Stromal cell of bone marrow (primary cell): ENCODE results near the gene UBE2H.
A peak's percentile ranks its signal among the peaks of the same experiment; 100 is the strongest.
"Not testable (repeated sequence)": the region's sequence is repeated elsewhere in the genome, so short reads cannot be mapped to it uniquely, and the experiment has no call there.

Source experiments
- DNase-seq: peaks from one replicate; pipeline ENCODE4 v3.0.0-alpha.2; 2012; ENCODE audit warnings: low read depth

Gene UBE2H

GRCh38 chr7:129843978-129844840 is 108.6 kb downstream of the UBE2H start:
- no peak for DNase-seq

GRCh38 chr7:129843365-129843898 is 109.3 kb downstream of the UBE2H start:
- DNase-seq = no peak

- DNase-seq = no peak
These were observed 111.3 kb downstream of the UBE2H start for GRCh38 chr7:129841465-129841864.

GRCh38 chr7:129840757-129841156 is 112.0 kb downstream of the UBE2H start:
- no peak for DNase-seq

- no peak for DNase-seq
These were observed 115.8 kb downstream of the UBE2H start for GRCh38 chr7:129836983-129837382.

GRCh38 chr7:129835569-129835968 is 117.2 kb downstream of the UBE2H start:
- DNase-seq = no peak

- not testable (repeated sequence) for DNase-seq
These were observed 119.4 kb downstream of the UBE2H start for GRCh38 chr7:129833353-129833752.

GRCh38 chr7:129832701-129833227 is 120.0 kb downstream of the UBE2H start:
- DNase-seq = no peak

- no peak for DNase-seq
These were observed 120.5 kb downstream of the UBE2H start for GRCh38 chr7:129832282-129832681.

- DNase-seq = no peak
These were observed 121.2 kb downstream of the UBE2H start for GRCh38 chr7:129831424-129832058.

- no peak for DNase-seq
These were observed 121.8 kb downstream of the UBE2H start for GRCh38 chr7:129830949-129831348.

- DNase-seq = peak; percentile 65
These were observed 122.8 kb downstream of the UBE2H start for GRCh38 chr7:129829737-129830631.

- no peak for DNase-seq
These were observed 123.6 kb downstream of the UBE2H start for GRCh38 chr7:129828989-129829736.

GRCh38 chr7:129828078-129828762 is 124.5 kb downstream of the UBE2H start:
- no peak for DNase-seq

GRCh38 chr7:129827467-129827990 is 125.2 kb downstream of the UBE2H start:
- no peak for DNase-seq

GRCh38 chr7:129826895-129827294 is 125.9 kb downstream of the UBE2H start:
- DNase-seq = not testable (repeated sequence)

- DNase-seq = no peak
These were observed 127.4 kb downstream of the UBE2H start for GRCh38 chr7:129825209-129825970.

- no peak for DNase-seq
These were observed 128.2 kb downstream of the UBE2H start for GRCh38 chr7:129824291-129825208.
